Sciatic nerve (tissue), 2 donors: ENCODE results near the gene DDX41. TPM values are rescaled to one million over a fixed set of nuclear protein-coding genes. Genes with fewer than 3 reads are reported as not detected.

ENCODE experiments used
- ATAC-seq: fragments of 200-7000 bp; cut with Tn5 transposase; one replicate; pipeline ENCODE4 v1.9.1; 2020; ENCODE audit warnings: mild to moderate bottlenecking, moderate library complexity
- DNase-seq: peaks from one replicate; pipeline ENCODE4 v3.0.0-alpha.2; 2020; ENCODE audit warnings: low spot score
- intact Hi-C: fragments of 100-400 bp; cut with DNase I; formaldehyde crosslinking; loops from one replicate; pipeline ENCODE4 v1.14.2; 2022
- total RNA-seq: library from RNA; stranded (reverse); fragmentation: NEBNext Ultra II Directional; extraction: Animal tissue kit (Norgen Biotek cat#: 25700); gene quantifications from one replicate; pipeline ENCODE4 v1.2.1, GENCODE V29; 2021
- donor health status: DM: no; HTN: no; CAD: no.
- donor health status: DM: no; HTN: no; CAD: no.

DDX41 gene
- total RNA-seq, 1 donor from 2014 or later, result 68.2 TPM

DNA sequence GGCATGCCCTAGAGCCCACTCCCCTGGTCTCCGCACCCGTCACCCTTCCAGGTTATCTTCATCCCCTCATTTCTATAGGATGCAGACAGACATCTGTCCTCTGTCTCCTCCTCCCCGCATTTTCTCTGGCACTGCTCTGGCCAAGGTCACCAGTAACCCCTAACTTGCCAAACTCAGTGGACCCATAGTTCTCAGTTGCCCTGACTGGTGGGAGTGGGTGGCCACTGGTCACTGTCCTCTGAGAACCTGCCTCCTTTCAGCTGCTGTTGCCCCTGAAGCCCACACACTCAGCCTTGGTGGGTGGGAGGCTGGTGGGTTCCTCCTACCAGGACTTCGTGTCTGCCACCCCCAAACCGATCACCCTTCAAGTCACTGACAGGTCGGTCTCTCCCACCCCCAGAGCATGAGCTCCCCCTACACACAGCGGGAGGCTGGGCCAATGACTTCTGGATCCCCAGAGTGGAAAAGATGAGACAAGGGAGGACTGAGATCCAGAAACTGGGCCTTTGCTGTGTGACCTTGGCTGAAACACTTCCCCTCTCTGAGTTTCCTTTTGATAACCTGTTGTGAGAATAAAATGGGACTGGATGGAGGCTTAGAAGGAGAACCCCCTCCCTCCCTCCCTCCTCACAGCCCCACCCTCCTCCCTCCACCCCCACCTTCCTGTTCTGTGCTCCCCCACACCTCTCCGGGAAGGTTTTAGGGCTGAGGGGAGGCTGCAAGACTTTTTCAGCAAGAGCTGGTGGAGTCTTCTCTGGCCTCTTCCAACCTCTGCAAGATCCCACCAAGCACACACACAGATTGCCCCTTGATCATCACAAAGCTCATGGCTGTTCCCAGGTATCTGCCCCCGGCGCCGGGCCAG, 41.0 kb downstream of the DDX41 start:
- no peak for DNase-seq
- intact Hi-C loops, result no loop called here
- no peak for ATAC-seq

DNA sequence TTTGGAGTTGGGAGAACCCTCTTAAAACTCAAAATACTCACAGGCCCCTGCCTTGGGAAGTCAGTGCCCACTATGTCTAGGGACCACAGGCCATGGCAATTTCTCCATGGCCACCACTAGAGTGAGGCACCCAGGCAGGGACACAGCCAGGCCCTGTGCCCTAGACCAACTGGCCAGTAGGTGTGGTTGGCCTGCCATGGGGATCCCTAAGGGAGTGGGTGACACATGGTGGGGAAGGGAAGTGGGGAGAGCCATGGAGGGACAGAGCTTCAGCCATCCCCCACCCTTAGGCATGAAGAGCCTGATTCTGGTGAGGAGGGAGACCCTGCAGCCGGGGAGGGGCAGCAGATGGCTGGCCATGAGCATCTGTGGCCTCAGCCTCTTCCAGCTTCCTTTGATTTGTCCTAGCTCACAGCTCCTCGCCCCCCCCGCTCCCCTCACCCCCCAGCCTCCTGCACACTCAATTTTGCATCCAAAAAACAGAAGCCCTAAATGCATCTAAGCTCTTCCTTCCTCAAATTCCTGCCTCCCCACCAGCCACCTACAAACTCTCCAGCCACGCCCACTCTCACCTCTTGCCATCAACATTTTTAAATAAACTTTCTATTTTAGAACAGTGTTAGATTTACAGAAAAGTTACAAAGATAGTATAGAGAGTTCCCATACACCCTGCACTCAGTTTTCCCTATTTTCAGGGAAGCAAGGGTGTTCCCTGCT, 41.8 kb downstream of the DDX41 start:
- intact Hi-C loops, result no loop called here
- DNase-seq (no peak), ATAC-seq (no peak)

DNA sequence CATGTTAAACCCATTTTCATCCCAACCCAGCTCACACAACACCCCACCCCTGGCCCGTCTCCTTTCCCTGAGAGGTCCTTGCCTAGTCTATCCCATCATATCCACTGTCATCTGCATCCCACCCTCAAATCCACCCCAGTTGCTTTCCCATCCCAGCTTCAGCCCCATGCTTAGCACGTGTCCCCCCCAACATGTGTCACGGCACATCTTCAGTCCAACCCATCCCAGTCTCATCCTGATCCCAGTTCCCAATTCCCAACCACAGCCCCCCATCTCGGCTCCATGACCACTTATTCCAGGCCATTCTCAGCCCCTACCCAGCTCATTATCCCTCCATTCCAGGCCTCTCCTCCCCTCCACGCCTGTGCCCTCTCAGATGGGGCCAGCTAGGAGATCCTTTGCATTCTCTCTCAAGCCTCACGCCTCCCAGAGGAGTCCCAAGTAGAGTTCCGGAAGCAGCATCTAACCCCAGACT, 42.7 kb downstream of the DDX41 start:
- no peak for ATAC-seq
- intact Hi-C loops, result no loop called here
- no peak for DNase-seq

DNA sequence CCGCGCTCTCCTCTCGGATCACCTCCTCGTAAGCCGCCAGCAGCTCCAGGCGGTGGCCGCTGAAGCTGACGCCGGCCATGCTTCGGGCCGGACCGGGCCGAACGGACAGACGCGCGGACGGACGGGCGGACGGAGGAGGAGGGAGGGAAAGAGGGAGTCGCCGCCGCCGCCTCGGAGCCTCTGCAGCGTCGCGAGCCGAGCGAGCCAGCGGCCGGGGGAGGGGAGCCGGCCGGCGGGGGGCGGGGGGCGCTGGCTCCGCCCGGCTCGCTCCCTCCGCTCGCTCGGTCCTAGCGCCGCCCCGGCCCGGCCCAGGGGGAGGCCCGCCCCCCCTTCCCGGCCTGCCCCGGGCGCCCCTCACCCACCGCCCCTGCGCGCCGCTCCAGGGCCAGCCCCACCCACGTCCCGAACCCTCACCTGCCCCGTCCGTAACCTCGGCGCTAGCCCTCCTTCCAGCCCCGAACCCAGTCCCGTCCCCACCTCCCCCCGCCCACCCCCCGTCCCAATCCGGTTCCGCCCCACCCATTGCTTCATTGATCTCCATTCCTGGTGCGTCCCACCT, 43.2 kb downstream of the DDX41 start, which contains the start of gene DBN1:
TSS of gene DBN1 (minus strand) at position 192 of the 559 bp plus-strand sequence. CDS start at position 79, 113 bp downstream.
- intact Hi-C loops, result no loop called here
- ATAC-seq, result peak; percentile 29
- no peak for DNase-seq

DNA sequence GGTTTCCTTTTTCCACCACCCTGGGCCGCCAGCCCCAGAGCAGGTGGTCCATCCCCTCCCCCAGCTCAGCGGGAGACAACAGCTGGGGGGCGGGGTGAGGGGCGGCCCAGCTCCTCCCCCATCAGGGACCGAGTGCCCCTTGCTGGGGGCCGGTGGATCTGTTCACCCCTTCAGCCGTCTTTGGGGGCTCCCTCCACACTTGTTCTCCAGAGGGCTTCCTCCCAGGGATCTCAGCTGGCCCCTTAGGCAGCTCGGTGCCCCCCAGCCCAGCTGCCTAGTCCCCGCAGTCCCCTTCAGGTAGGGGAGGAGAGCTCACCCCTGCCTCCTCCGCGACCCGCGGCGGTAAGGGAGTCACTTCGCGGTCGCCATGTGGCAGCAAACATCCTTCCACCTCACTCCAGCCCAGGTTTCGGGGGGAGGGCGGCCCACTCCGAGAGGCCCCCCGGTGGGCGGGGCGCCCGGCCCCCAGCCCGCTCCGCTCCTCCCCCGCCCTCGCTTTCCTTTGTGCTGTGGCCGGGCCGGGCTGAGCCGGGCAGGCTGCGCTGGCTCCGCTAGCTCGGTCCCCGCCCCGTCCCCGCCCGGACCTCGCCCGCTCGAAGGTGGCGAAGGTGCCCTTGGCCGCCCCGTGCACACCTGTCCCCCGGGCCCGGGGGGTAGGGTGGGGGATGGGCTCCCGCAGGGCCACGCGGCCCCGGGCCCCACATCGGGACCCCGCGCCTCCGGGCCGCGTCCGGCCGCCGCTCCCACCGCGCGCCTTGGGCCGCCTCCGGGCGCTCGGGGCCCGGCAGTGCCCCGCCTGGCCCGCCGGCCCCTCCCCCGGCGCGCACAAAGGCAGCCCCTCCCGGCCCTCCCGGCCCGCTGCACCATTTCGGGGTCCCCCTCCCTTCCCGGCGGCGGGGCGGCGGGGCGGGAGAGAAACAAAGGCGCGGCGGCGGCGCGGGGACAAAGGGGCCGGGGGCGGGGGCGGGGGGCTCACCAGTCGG, 44.0 kb downstream of the DDX41 start:
- intact Hi-C loops, result no loop called here
- ATAC-seq (peak; percentile 6), DNase-seq (no peak)

DNA sequence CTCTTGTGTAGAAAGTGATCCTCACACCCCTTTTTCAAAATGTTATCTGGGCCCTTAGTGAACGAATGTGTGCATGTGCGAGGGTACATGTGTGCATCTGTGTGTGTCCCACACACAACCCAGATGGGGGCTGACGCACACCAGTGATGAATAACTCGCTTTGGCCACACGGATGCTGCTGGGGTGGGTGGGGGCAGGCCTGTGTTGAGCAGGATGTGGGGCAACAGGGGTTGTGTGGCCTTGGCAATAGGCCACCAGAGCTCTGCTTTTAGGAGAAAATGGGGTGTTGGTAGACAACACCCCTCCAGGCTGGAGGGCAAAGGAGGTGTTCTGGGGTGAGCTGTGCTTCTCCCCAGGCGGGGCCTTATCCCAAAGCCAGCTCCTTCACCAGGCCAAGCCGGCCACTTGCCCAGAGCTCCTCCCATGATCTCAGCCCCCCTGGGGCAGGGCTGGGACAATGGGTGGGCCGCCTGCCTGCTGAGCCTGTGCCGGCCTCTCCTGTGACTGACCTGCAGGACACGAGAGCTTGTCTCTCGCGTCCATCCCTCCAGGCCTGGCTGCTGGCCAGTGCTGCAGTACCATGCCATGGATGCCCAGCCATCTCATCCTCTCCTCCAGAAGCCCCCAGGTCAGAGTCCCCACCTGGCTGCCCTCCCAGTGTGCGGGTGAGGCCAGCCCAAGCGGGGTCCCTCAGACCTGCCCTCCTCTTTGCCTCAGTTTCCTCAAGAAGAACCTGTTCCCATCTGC, 45.0 kb downstream of the DDX41 start:
- intact Hi-C loops, result no loop called here
- no peak for DNase-seq
- ATAC-seq, result peak; percentile 58

DNA sequence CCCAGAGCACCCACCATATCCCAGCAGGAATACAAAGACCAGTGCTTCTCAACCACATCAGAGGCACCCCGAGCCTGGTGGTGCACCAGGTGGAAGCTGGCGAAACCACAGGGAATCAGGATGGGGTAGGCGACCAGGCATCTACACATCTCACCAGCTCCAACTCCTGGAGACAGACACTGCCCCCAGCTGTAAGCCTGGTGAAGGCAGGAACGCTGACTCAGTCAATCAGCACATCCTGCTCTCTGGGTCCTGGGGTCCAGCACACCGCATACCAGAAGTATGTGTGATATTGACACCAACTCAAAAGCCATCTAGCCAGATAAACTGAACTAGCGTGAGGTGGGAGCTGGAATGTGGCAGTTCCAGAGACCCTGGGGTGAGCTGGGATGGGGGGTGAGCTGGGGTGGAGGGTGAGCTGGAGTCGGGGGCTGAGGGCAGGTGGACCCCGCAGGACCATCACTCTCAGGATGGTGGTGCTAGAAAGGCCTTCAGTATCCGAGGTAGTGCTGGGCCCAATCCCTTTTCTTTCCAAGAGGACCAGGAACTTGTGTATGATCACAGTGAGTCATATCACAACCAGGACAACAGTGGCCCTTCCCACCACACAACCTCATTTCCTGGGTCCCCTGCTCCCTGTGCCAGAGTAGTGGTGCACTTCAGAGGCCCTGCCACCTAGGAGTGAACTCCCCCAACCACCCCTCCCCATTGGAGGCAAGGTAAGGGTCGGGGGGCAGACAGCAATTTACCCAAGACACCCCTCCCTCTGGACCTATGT, 45.8 kb downstream of the DDX41 start:
- intact Hi-C loops, result no loop called here
- DNase-seq (no peak), ATAC-seq (no peak)

DNA sequence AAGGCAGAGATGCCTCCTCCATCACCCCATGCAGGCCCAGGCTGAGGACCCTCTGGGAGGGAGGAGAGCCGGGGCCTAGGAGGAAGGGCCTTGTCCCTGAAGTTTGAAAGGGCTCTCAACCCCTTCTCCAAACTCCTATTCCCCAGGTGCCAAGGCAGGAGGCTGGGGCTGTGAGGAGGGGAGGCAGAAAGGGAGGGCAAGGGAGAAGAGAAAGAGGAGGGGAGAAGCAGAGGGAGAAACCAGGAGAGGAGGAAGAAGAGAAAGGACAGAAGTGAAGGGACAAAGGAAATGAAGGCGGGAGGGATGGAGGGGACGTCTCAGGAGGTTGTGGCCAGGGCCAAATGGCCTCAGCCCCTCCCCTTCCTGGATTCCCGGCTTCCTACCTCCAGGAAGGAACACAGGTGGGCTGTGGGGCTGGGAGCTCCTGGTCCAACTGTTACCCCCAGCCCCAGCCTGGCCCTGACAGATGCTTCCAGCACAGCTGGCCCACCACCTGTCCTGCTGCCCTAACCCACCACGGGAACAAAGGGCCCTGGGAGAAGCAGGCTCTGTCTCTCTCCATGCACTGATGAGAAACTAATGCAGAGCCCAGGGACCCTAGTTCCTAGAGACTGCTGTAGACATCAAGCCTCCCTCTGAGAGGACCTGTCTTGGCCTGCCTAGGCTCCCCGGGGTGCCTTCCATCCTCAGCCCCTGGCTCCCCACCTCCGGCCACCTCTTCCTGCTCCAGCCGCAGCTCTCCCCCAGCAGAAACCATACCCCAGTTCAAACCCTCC, 46.8 kb downstream of the DDX41 start:
- intact Hi-C loops, result no loop called here
- DNase-seq (no peak), ATAC-seq (no peak)

DNA sequence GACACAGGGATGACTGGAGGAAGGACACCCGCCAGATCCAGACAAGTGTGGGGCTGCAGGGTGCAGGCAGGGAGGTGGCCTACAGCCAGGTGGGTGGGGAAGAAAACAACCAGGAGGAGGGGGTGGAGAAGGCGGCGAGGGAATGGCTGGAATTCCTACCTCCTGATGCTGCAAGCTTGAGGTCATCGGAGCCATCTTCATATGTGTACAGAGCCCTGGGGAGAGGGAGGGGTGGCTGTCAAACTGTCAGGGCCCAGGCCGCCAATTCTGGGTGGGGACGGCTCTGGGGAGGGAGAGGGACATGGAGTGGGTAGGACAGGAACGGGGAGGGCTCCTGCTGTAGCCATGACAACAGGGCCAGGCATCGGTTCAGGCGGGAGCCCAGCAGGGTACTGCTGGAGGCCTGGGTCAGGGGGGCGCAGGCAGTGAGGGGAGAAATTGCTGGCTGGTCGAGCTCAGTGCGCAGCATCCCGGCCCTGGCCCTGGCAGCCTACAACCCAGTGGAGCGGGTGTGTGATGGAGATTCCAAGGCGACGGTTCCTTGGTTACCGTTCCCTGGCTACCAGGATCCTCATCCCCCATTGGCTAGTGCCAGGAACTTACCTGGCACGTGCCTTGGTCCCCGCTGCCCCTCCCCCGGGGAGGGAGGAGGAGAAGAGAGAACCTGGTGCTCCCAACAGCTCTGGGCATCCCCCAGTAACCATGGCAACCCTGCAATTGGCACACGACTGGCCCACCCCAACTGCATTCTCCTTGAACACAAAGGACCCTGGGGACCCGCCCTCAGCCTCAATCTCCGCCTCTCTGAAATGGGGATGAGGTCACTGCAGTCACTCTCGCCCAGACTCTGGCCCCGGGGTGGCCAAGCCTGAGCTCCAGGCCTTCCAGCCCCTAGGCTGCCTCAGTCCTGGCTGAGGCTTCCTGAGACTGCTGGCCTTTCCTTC, 47.8 kb downstream of the DDX41 start:
- ATAC-seq (peak; percentile 14), DNase-seq (no peak)
- intact Hi-C loops, result no loop called here

DNA sequence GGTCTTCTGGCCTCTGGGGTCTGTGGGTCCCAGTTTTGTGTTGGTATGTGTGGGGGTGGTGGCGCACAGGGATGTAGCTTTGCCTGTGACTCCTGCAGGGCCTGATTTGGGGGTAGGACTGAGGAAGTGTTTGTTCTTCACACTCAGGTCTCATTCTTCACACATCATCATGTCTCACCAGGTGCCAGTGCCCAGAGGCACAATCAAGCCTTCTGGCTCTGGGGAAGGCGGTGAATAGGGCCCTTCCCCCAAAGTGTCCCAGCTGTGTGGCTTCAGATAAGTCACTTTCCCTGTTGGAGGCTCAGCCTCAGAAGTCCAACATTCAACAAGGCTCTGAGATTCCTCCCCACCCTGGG, 48.5 kb downstream of the DDX41 start:
- DNase-seq (no peak), ATAC-seq (no peak)
- intact Hi-C loops, result no loop called here

DNA sequence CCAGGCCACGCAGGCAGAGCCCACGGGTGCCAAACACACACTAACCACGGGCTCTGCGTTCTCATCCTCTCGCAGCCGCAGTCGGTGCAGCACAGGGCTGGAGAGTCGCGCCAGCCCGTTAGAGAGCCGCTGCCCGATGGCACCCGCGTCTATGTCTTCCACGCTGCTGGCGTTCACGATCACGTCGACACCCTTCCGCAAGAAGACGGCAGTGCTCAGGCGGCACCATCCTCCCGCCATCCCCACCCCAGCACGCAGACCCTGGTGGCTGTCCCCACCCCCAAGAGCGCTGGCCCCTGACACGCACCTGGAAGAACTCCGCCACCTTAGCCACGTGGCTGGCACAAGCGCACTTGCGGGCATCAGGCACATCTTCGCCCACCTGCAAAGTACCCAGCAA, 49.3 kb downstream of the DDX41 start:
- DNase-seq (no peak), ATAC-seq (no peak)
- intact Hi-C loops, result no loop called here

DNA sequence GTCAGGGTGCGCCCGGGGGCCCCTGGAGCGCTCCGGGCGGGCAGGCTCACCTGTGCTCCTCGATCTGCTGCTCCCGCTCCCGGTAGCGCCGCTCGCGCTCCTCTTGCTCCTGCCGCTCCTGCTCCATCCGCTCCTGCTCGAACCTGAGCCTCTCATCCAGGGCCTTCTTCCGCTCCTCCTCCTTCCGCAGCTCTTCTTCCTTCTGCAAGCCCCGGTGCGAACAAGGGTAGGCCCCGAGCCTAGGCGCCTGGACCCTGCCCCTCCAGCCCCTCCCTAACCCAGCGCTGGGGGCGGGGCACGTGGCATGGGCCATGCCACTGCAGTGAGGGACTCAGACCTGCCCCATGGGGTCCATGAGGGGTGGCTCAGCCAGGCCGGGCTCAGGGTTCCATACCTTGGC, 49.9 kb downstream of the DDX41 start:
- ATAC-seq (no peak), DNase-seq (no peak)
- intact Hi-C loops, result no loop called here

DNA sequence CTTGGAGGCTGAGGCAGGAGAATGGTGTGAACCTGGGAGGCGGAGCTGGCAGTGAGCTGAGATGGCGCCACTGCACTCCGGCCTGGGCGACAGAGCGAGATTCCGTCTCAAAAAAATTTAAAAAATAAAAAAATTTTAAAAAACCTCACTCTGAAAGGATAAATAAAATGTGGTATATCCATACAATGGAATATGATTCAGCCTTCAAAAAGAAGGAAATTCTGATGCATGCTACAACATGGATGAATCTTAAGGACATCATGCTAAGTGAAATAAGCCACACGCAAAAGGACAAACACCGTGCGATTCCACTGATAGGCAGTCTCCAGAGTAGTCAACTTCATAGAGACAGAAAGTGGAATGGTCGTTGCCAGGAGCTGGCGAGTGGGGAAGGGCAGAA, 51.7 kb downstream of the DDX41 start:
- DNase-seq (no peak), ATAC-seq (no peak)
- intact Hi-C loops, result no loop called here

DNA sequence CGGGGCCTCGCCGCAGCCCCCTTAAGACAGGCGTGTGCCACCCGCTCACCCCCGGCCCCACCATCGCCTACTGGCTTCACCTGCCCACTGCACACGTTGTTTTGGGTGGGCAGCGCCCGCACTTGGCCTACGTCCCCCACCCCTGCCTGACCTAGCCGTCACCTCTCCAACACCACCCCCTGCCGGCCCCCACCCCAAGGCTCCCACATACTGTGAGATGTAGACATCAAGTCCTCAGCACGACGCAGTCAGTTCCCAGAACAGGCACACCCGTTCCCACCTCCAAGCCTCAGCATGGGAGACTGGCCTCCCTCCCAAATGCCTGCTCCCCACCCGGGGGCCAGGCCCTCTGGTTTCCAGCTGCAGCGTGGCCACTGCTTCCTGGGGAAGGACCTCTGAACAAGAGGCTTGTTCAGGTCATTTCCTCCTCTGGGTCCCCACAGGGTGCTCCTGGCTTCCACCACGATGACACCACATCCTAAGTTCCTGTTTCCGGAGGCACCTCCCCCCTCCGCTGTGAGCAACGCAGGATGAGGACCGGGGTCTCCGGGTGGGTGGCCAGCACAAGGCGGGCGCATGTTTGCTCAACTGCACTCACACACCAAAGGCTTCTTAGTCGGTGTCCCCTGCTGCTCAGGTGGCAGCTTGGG, 54.6 kb downstream of the DDX41 start:
- ATAC-seq (no peak), DNase-seq (no peak)
- intact Hi-C loops, result no loop called here
